Endodermal cell (in vitro differentiated cells): ENCODE measurements around the gene MYNN. TPM values are rescaled to one million over a fixed set of nuclear protein-coding genes. Genes with fewer than 3 reads are reported as not detected.

Experiments
- DNase-seq: peaks from one replicate; pipeline ENCODE4 v3.0.0-alpha.2; 2017
- H3K27ac ChIP-seq: 2 replicates; pipeline ENCODE4 v1.5.1; 2013; ENCODE audit warnings: mild to moderate bottlenecking, low read depth, low read length, moderate library complexity
- H3K27me3 ChIP-seq: 2 replicates; pipeline ENCODE4 v1.6.1; 2013; ENCODE audit warnings: mild to moderate bottlenecking, low read length, moderate library complexity; ENCODE audit not compliant: insufficient read depth, control insufficient read depth, poor library complexity, severe bottlenecking
- H3K36me3 ChIP-seq: 2 replicates; pipeline ENCODE4 v1.7.0; 2013; ENCODE audit warnings: mild to moderate bottlenecking, low read length, moderate library complexity; ENCODE audit not compliant: control insufficient read depth, insufficient read depth
- H3K4me1 ChIP-seq: one replicate; pipeline ENCODE4 v1.7.0; 2013; ENCODE audit warnings: low read length; ENCODE audit not compliant: control insufficient read depth, insufficient read depth
- H3K4me3 ChIP-seq: 2 replicates; pipeline ENCODE4 v1.5.1; 2013; ENCODE audit warnings: mild to moderate bottlenecking, low read length, moderate library complexity
- H3K9ac ChIP-seq: 2 replicates; pipeline ENCODE4 v1.6.1; 2013; ENCODE audit warnings: mild to moderate bottlenecking, low read length, moderate library complexity; ENCODE audit not compliant: poor library complexity, severe bottlenecking; ENCODE audit errors: extremely low read depth
- H3K9me3 ChIP-seq: 2 replicates; pipeline ENCODE4 v1.6.1; 2013; ENCODE audit warnings: mild to moderate bottlenecking, low read length, moderate library complexity; ENCODE audit not compliant: control insufficient read depth
- H3K27ac Mint-ChIP-seq: 2 replicates; pipeline ENCODE4 v1.8.0; 2020; ENCODE audit warnings: mixed read lengths
- H3K27me3 Mint-ChIP-seq: 2 replicates; pipeline ENCODE4 v1.8.0; 2021; ENCODE audit warnings: mild to moderate bottlenecking, mixed read lengths; ENCODE audit not compliant: insufficient read depth
- H3K36me3 Mint-ChIP-seq: 2 replicates; pipeline ENCODE4 v1.8.0; 2020; ENCODE audit warnings: low read depth, mixed read lengths
- H3K4me1 Mint-ChIP-seq: 2 replicates; pipeline ENCODE4 v1.8.0; 2020; ENCODE audit warnings: mixed read lengths
- H3K4me3 Mint-ChIP-seq: 2 replicates; pipeline ENCODE4 v1.8.0; 2020; ENCODE audit warnings: mild to moderate bottlenecking, moderate library complexity, mixed read lengths
- H3K9me3 Mint-ChIP-seq: 2 replicates; pipeline ENCODE4 v1.8.0; 2020; ENCODE audit warnings: mild to moderate bottlenecking, mixed read lengths
- CTCF ChIP-seq: fragments of 200-600 bp; sonication (generic); conservative IDR thresholded peaks from 2 replicates; pipeline ENCODE4 v1.5.0; 2021; ENCODE audit warnings: antibody characterized with exemption, mild to moderate bottlenecking
- WGBS, 2 experiments: methylation state at CpG; one replicate each; pipeline versions ENCODE4 v1.1.5 to v1.1.7; 2013; ENCODE audit warnings: missing lambda C conversion rate in 2 of 2, mixed read lengths in 1 of 2; ENCODE audit not compliant: insufficient coverage in 1 of 2, insufficient read length in 1 of 2; 5-methylcytosine and 5-hydroxymethylcytosine counted together
- total RNA-seq, 2 donors: library from RNA; stranded (reverse); fragmentation: NEBNext Ultra II Directional in 1 of 2; extraction: Animal tissue kit (Norgen Biotek cat#: 25700) in 1 of 2; gene quantifications; 2 replicates in 1 of 2; 3 replicates in 1 of 2; pipeline ENCODE4 v1.2.1, GENCODE V29; 2021

Gene MYNN
- total RNA-seq, 2 donors from 2014 or later: 13.3 to 14.1 TPM

GRCh38 chr3:169822540-169822939, 49.3 kb downstream of the MYNN start:
- DNase-seq: no peak
- H3K36me3 Mint-ChIP-seq: no peaks in the 10 kb centered on the region
- Histone ChIP-seq H3K9me3 (no peaks in the 10 kb centered on the region), H3K4me1 (no peaks in the 10 kb centered on the region), H3K36me3 (no peaks in the 10 kb centered on the region), H3K9ac (no peak overlapping the region), H3K27me3 (no peaks in the 10 kb centered on the region), H3K27ac (no peak overlapping the region), H3K4me3 (no peak overlapping the region)
- H3K27me3 Mint-ChIP-seq: peaks cover 3% of the 10 kb centered on the region
- no peak for TF ChIP-seq CTCF
- H3K4me1 Mint-ChIP-seq: no peaks in the 10 kb centered on the region
- H3K27ac Mint-ChIP-seq: no peak overlapping the region
- no peaks in the 10 kb centered on the region for H3K9me3 Mint-ChIP-seq
- 96 to 99% methylated on average over 10 to 20 of the region's 20 CpGs for WGBS, 2 experiments
- H3K4me3 Mint-ChIP-seq: no peak overlapping the region

- Mint-ChIP-seq H3K27me3 (peaks cover 3% of the 10 kb centered on the region), H3K4me3 (no peak overlapping the region), H3K27ac (no peak overlapping the region), H3K36me3 (no peaks in the 10 kb centered on the region), H3K4me1 (no peaks in the 10 kb centered on the region), H3K9me3 (no peaks in the 10 kb centered on the region)
- DNase-seq: no peak
- WGBS, 2 experiments: 83 to 85% methylated on average over 2 to 6 of the region's 6 CpGs
- H3K27me3 ChIP-seq: no peaks in the 10 kb centered on the region
- no peak overlapping the region for H3K27ac ChIP-seq
- H3K36me3 ChIP-seq: no peaks in the 10 kb centered on the region
- H3K9me3 ChIP-seq: no peaks in the 10 kb centered on the region
- no peaks in the 10 kb centered on the region for H3K4me1 ChIP-seq
- TF ChIP-seq CTCF: no peak
- H3K4me3 ChIP-seq: no peak overlapping the region
- no peak overlapping the region for H3K9ac ChIP-seq
These were observed 49.8 kb downstream of the MYNN start for GRCh38 chr3:169822983-169823382.

- no peak for TF ChIP-seq CTCF
- H3K4me1 Mint-ChIP-seq: no peaks in the 10 kb centered on the region
- H3K9me3 ChIP-seq: no peaks in the 10 kb centered on the region
- H3K27ac Mint-ChIP-seq: no peak overlapping the region
- no peak overlapping the region for H3K4me3 Mint-ChIP-seq
- no peaks in the 10 kb centered on the region for H3K36me3 ChIP-seq
- H3K27me3 Mint-ChIP-seq: peaks cover 3% of the 10 kb centered on the region
- no peak for DNase-seq
- H3K27ac ChIP-seq: no peak overlapping the region
- no peaks in the 10 kb centered on the region for H3K4me1 ChIP-seq
- no peaks in the 10 kb centered on the region for H3K9me3 Mint-ChIP-seq
- H3K9ac ChIP-seq: no peak overlapping the region
- no peak overlapping the region for H3K4me3 ChIP-seq
- no peaks in the 10 kb centered on the region for H3K27me3 ChIP-seq
- WGBS, 2 experiments: 87% methylated on average over 3 of the region's 3 CpGs
- no peaks in the 10 kb centered on the region for H3K36me3 Mint-ChIP-seq
These were observed 52.1 kb downstream of the MYNN start for GRCh38 chr3:169825316-169825715.
